SH-SY5Y (cell line): ENCODE results near the gene LRFN2.

Experiments
- GATA2 ChIP-seq: IDR thresholded peaks from 2 replicates; pipeline ENCODE4 v1.6.1; 2011; ENCODE audit warnings: mild to moderate bottlenecking, low read depth, low read length
- GATA3 ChIP-seq: IDR thresholded peaks from 2 replicates; pipeline ENCODE4 v1.6.1; 2011; ENCODE audit warnings: low read depth, mild to moderate bottlenecking, low read length, moderate library complexity

- no peak for TF ChIP-seq GATA3
- peak; percentile 61; the same call in 1 of the 2 replicates for TF ChIP-seq GATA2
Measured at GRCh38 chr6:40568062-40568708, 19.0 kb downstream of the LRFN2 start.
